HG02943 (cell line): ENCODE data around the gene TPGS1.
"Not testable (repeated sequence)": the region's sequence is repeated elsewhere in the genome, so short reads cannot be mapped to it uniquely, and the experiment has no call there.

Source experiments
- ATAC-seq: cut with Tn5 transposase; IDR thresholded peaks from one replicate; pipeline ENCODE4 v1.9.1; 2021; ENCODE audit warnings: mild to moderate bottlenecking, low read depth, moderate library complexity; ENCODE audit not compliant: unreplicated experiment

The TPGS1 gene

GRCh38 chr19:475360-475759 lies 31.9 kb upstream of the TPGS1 start:
- ATAC-seq, result no peak

- ATAC-seq, result no peak
These were observed 28.9 kb upstream of the TPGS1 start for GRCh38 chr19:478236-478903.

GRCh38 chr19:478976-479375 lies 28.3 kb upstream of the TPGS1 start:
- ATAC-seq, result no peak

GRCh38 chr19:480016-480855 lies 27.1 kb upstream of the TPGS1 start:
- no peak for ATAC-seq

- not testable (repeated sequence) for ATAC-seq
These were observed 26.2 kb upstream of the TPGS1 start for GRCh38 chr19:481100-481499.

- no peak for ATAC-seq
These were observed 24.9 kb upstream of the TPGS1 start for GRCh38 chr19:482186-483041.

- ATAC-seq, result no peak
These were observed 23.8 kb upstream of the TPGS1 start for GRCh38 chr19:483332-484072.

GRCh38 chr19:484494-484893 lies 22.8 kb upstream of the TPGS1 start:
- ATAC-seq, result no peak

GRCh38 chr19:485077-485476 lies 22.2 kb upstream of the TPGS1 start:
- no peak for ATAC-seq

GRCh38 chr19:485583-486236 lies 21.6 kb upstream of the TPGS1 start:
- ATAC-seq, result no peak

- peak; percentile 75 for ATAC-seq
These were observed 18.5 kb upstream of the TPGS1 start for GRCh38 chr19:488505-489417.

GRCh38 chr19:489418-490196 lies 17.7 kb upstream of the TPGS1 start:
- no peak for ATAC-seq

GRCh38 chr19:491146-491741 lies 16.1 kb upstream of the TPGS1 start:
- ATAC-seq, result no peak

GRCh38 chr19:492091-492531 lies 15.2 kb upstream of the TPGS1 start:
- no peak for ATAC-seq

- ATAC-seq, result no peak
These were observed 13.7 kb upstream of the TPGS1 start for GRCh38 chr19:493391-494170.

- ATAC-seq, result no peak
These were observed 12.9 kb upstream of the TPGS1 start for GRCh38 chr19:494171-495080.
